GM12878 (cell line): ENCODE results near the gene CNOT6L. TPM values are rescaled to one million over a fixed set of nuclear protein-coding genes. Genes with fewer than 3 reads are reported as not detected.

ENCODE experiments used
- ATAC-seq: fragments of 200-7000 bp; cut with Tn5 transposase; 3 replicates; pipeline ENCODE4 v1.9.1; 2020; ENCODE audit warnings: mild to moderate bottlenecking, moderate library complexity
- BruUV-seq: library from RNA; stranded (reverse); fragments of 400-500 nt; replicated peaks from 2 replicates; lab custom pipeline; 2021; lab: Mats Ljungman, UMichigan
- CTCF ChIA-PET: fragments of 300-600 bp; sonication (Branson Sonifier 250); formaldehyde crosslinking; extraction: SDS; loops from one replicate; lab custom pipeline; 2021; ENCODE audit warnings: inconsistent platforms; lab: Yijun Ruan, JAX
- POLR2A ChIA-PET: fragments of 350-600 bp; formaldehyde crosslinking; extraction: SDS; loops from one replicate; lab custom pipeline; 2021; ENCODE audit warnings: inconsistent platforms; lab: Charles Lee
- RAD21 ChIA-PET: fragments of 300-600 bp; sonication (Branson Sonifier 250); formaldehyde crosslinking; loops from one replicate; lab custom pipeline; 2023; ENCODE audit warnings: antibody characterized with exemption; ENCODE audit not compliant: unreplicated experiment; lab: Charles Lee
- SMC1A ChIA-PET: fragments of 300-600 bp; sonication (Branson Sonifier 250); formaldehyde crosslinking; loops from one replicate; lab custom pipeline; 2023; ENCODE audit not compliant: unreplicated experiment, uncharacterized antibody; lab: Charles Lee
- DNase-seq: peaks from one replicate; pipeline ENCODE4 v3.0.0-alpha.2; 2011; ENCODE audit warnings: low read depth, low spot score
- FAIRE-seq: peaks from 3 replicates; lab custom pipeline; 2011; peaks lifted over from hg19 to GRCh38; lab: Jason Lieb, UNC
- H2AFZ ChIP-seq: 2 replicates; pipeline ENCODE4 v1.6.0; 2011; ENCODE audit warnings: low read depth, low read length, control low read depth; ENCODE audit not compliant: control insufficient read depth
- H3K27ac ChIP-seq: 2 replicates; pipeline ENCODE4 v1.5.1; 2011; ENCODE audit warnings: control low read depth; ENCODE audit not compliant: control insufficient read depth, insufficient read depth
- H3K27me3 ChIP-seq, 2 experiments: replicated peaks in 1 of 2; 2 replicates each; pipeline versions ENCODE4 v1.6.0 to v1.6.1; 2011; ENCODE audit warnings: low read length in 1 of 2; ENCODE audit not compliant: control insufficient read depth in 2 of 2, insufficient read depth in 2 of 2
- H3K36me3 ChIP-seq, 2 experiments: 2 replicates each; pipeline ENCODE4 v1.5.1; 2011; ENCODE audit warnings: low read length in 1 of 2; ENCODE audit not compliant: control insufficient read depth in 2 of 2, insufficient read depth in 2 of 2
- H3K4me1 ChIP-seq: 2 replicates; pipeline ENCODE4 v1.6.1; 2011; ENCODE audit warnings: mild to moderate bottlenecking, low read length, moderate library complexity, mixed read lengths; ENCODE audit not compliant: control insufficient read depth, insufficient read depth
- H3K4me2 ChIP-seq: 2 replicates; pipeline ENCODE4 v1.6.0; 2011; ENCODE audit warnings: control low read depth; ENCODE audit not compliant: control insufficient read depth, insufficient read depth
- H3K4me3 ChIP-seq: fragments of 200-600 bp; sonication (generic); 2 replicates; pipeline ENCODE4 v1.5.1; 2016
- H3K79me2 ChIP-seq: 2 replicates; pipeline ENCODE4 v1.6.0; 2011; ENCODE audit warnings: low read length; ENCODE audit not compliant: control insufficient read depth, insufficient read depth
- H3K9ac ChIP-seq: 2 replicates; pipeline ENCODE4 v1.8.0; 2011; ENCODE audit warnings: low read length, control low read depth, mixed read lengths; ENCODE audit not compliant: control insufficient read depth, insufficient read depth
- H3K9me3 ChIP-seq: replicated peaks from 3 replicates; pipeline ENCODE4 v1.5.1; 2011; ENCODE audit warnings: mild to moderate bottlenecking, low read length; ENCODE audit not compliant: control insufficient read depth, insufficient read depth
- H4K20me1 ChIP-seq: 2 replicates; pipeline ENCODE4 v1.6.0; 2011; ENCODE audit not compliant: control insufficient read depth, insufficient read depth
- CBX5 ChIP-seq: sonication (generic); IDR thresholded peaks from 2 replicates; pipeline ENCODE4 v1.6.1; 2016; ENCODE audit warnings: low read depth, moderate library complexity, mild to moderate bottlenecking, inconsistent platforms
- EED ChIP-seq: sonication (generic); IDR thresholded peaks from 2 replicates; pipeline ENCODE4 v1.6.1; 2016; ENCODE audit warnings: antibody characterized with exemption, low read depth
- HDAC2 ChIP-seq: fragments of 200-600 bp; sonication (generic); IDR thresholded peaks from 2 replicates; pipeline ENCODE4 v1.6.1; 2017
- LARP7 ChIP-seq: fragments of 450-650 bp; IDR thresholded peaks from 2 replicates; pipeline ENCODE4 v1.6.1; 2017; ENCODE audit warnings: mild to moderate bottlenecking
- NFIC ChIP-seq: IDR thresholded peaks from 2 replicates; pipeline ENCODE4 v1.6.1; 2012; ENCODE audit warnings: low read depth, mild to moderate bottlenecking, inconsistent platforms, low read length, moderate library complexity
- PAX8 ChIP-seq: fragments of 450-650 bp; IDR thresholded peaks from 2 replicates; pipeline ENCODE4 v1.6.1; 2017; ENCODE audit warnings: mild to moderate bottlenecking, moderate library complexity
- POLR2AphosphoS5 ChIP-seq: IDR thresholded peaks from 2 replicates; pipeline ENCODE4 v1.6.1; 2011; ENCODE audit warnings: mild to moderate bottlenecking, low read length, inconsistent platforms
- RAD51 ChIP-seq: fragments of 450-650 bp; IDR thresholded peaks from 2 replicates; pipeline ENCODE4 v1.6.1; 2016; ENCODE audit warnings: moderate library complexity, mild to moderate bottlenecking, inconsistent platforms
- RUNX3 ChIP-seq: IDR thresholded peaks from 2 replicates; pipeline ENCODE4 v1.6.1; 2012; ENCODE audit warnings: low read length, inconsistent platforms
- TARDBP ChIP-seq: IDR thresholded peaks from 2 replicates; pipeline ENCODE4 v1.6.1; 2016; ENCODE audit warnings: borderline replicate concordance
- YY1 ChIP-seq: IDR thresholded peaks from 2 replicates; pipeline ENCODE4 v1.6.1; 2011; ENCODE audit warnings: low read depth, mild to moderate bottlenecking, low read length
- ZNF384 ChIP-seq: IDR thresholded peaks from 2 replicates; pipeline ENCODE4 v1.6.1; 2012; ENCODE audit warnings: low read depth, mild to moderate bottlenecking, low read length, improper control_type of control experiment, borderline replicate concordance
- WGBS: methylation state at CpG from one replicate; pipeline ENCODE4 v1.1.6; 2016; ENCODE audit warnings: low lambda C conversion rate; ENCODE audit not compliant: insufficient replicate concordance, insufficient coverage; ENCODE audit errors: missing lambda C conversion rate; 5-methylcytosine and 5-hydroxymethylcytosine counted together
- in situ Hi-C: fragments of 300-500 bp; cut with MboI; formaldehyde crosslinking; loops from 9 replicates; pipeline ENCODE4 v1.14.3; 2018; ENCODE audit warnings: mixed read lengths
- intact Hi-C: fragments of 100-400 bp; cut with micrococcal nuclease; formaldehyde crosslinking; loops from one replicate; pipeline ENCODE4 v1.14.2; 2022; ENCODE audit not compliant: unreplicated experiment
- polyA plus RNA-seq, 11 experiments: library from polyadenylated mRNA; depleted of rRNA in 4 of 11; unstranded in 6 of 11; stranded (reverse) in 5 of 11; fragments of >200 nt; fragmentation: Nextera tagmentation in 4 of 11; fragmentation: Illumina TruSeq in 1 of 11; extraction: Ambion mirVana in 4 of 11; extraction: Trizol in 1 of 11; gene quantifications; 1 replicate in 1 of 11; 2 replicates in 10 of 11; pipeline versions ENCODE4 v1.2.1 to v1.2.3, GENCODE V29; 2011 to 2016; ENCODE audit warnings: inconsistent platforms in 2 of 11, missing spikeins in 2 of 11, low read depth in 1 of 11
- total RNA-seq, 4 experiments: library from RNA; depleted of rRNA in 3 of 4; stranded (reverse); fragments of >200 nt in 3 of 4; fragmentation: Illumina TruSeq in 1 of 4; extraction: Trizol in 1 of 4; gene quantifications; 2 replicates each; pipeline versions ENCODE4 v1.2.1 to v1.2.3, GENCODE V29; 2013 to 2021
- TF ChIP-seq, protein P1 (sequence below): fragments of 450-650 bp; formaldehyde crosslinking; IDR thresholded peaks from 2 replicates; pipeline ENCODE4 v1.4.0; 2022; ENCODE audit warnings: mild to moderate bottlenecking, moderate library complexity
- TF ChIP-seq, protein P2 (sequence below), 3 experiments: IDR thresholded peaks in 2 of 3; conservative IDR thresholded peaks in 1 of 3; 2 replicates each; pipeline ENCODE4 v1.5.1; 2011; ENCODE audit warnings: low read depth in 3 of 3, low read length in 3 of 3, mild to moderate bottlenecking in 3 of 3, control low read depth in 2 of 3, moderate library complexity in 2 of 3, inconsistent platforms in 1 of 3, mixed read lengths in 1 of 3; ENCODE audit not compliant: control insufficient read depth in 2 of 3, insufficient read depth in 1 of 3; ENCODE audit errors: extremely low read depth in 1 of 3
- TF ChIP-seq, protein P3 (sequence below): IDR thresholded peaks from 2 replicates; pipeline ENCODE4 v1.6.1; 2011; ENCODE audit warnings: borderline replicate concordance, low read depth, mild to moderate bottlenecking, moderate library complexity, low read length; ENCODE audit not compliant: insufficient read depth, poor library complexity, severe bottlenecking
- TF ChIP-seq, protein P4 (sequence below): fragments of 450-650 bp; IDR thresholded peaks from 2 replicates; pipeline ENCODE4 v1.6.1; 2016; ENCODE audit warnings: mild to moderate bottlenecking

CNOT6L gene
- total and polyA plus RNA-seq, 10 of the 15 experiments (the other 5 are each of a cell fraction or from before 2014, with no cell fraction given), result 1.1 to 10.0 (median 3.0) TPM

DNA sequence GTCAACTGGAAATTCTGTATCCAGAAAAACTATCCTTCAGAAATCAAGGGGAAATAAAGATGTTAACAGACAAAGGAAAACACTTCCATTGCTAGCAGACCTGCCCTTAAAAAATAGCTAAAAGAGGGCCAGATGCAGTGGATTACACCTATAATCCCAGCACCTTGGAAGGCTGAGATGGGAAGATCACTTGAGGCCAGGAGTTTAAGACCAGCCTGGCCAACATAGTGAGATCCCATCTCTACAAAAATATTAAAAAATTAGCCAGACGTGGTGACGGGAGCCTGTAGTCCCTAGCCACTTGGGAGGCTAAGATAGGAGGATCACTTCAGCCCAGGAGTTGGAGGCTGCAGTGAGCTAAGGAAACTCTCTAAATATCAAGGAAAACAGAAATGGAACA is 67.4 kb downstream of the CNOT6L start:
- peaks cover 1% of the 10 kb centered on the region; the same call in 2 of the 3 replicates for H3K9me3 ChIP-seq
- ChIA-PET SMC1A (interaction anchor here (0.6 to 0.7 kb wide), 2 partner anchors 191 to 526 kb away, joined by 3 to 4 read pairs; no protein-coding TSS in a partner anchor), RAD21 (no interaction called here), POLR2A (no interaction called here), CTCF (interaction anchor here (0.6 kb wide), 1 partner anchor 323 kb away, joined by 3 read pairs; no protein-coding TSS in a partner anchor)
- H3K27ac ChIP-seq, result no peak overlapping the region
- H3K4me1 ChIP-seq, result no peaks in the 10 kb centered on the region
- no peak overlapping the region for H3K4me2 ChIP-seq
- peaks cover 0 to 4% of the 10 kb centered on the region in 2 experiments; a peak in 2 of 4 replicates for H3K36me3 ChIP-seq
- ATAC-seq (no peak), FAIRE-seq (no peak), DNase-seq (no peak)
- H2AFZ ChIP-seq, result no peak overlapping the region
- no peak overlapping the region for H3K4me3 ChIP-seq
- in situ Hi-C loops (no loop called here), intact Hi-C loops (no loop called here)
- BruUV-seq, result no TSS peak
- H3K27me3 ChIP-seq, result no peaks in the 10 kb centered on the region
- no peaks in the 10 kb centered on the region for H3K79me2 ChIP-seq
- no peaks in the 10 kb centered on the region for H4K20me1 ChIP-seq
- H3K9ac ChIP-seq, result no peak overlapping the region
- 96% methylated on average over 2 of the region's 2 CpGs for WGBS
- TF ChIP-seq, protein P1, sequence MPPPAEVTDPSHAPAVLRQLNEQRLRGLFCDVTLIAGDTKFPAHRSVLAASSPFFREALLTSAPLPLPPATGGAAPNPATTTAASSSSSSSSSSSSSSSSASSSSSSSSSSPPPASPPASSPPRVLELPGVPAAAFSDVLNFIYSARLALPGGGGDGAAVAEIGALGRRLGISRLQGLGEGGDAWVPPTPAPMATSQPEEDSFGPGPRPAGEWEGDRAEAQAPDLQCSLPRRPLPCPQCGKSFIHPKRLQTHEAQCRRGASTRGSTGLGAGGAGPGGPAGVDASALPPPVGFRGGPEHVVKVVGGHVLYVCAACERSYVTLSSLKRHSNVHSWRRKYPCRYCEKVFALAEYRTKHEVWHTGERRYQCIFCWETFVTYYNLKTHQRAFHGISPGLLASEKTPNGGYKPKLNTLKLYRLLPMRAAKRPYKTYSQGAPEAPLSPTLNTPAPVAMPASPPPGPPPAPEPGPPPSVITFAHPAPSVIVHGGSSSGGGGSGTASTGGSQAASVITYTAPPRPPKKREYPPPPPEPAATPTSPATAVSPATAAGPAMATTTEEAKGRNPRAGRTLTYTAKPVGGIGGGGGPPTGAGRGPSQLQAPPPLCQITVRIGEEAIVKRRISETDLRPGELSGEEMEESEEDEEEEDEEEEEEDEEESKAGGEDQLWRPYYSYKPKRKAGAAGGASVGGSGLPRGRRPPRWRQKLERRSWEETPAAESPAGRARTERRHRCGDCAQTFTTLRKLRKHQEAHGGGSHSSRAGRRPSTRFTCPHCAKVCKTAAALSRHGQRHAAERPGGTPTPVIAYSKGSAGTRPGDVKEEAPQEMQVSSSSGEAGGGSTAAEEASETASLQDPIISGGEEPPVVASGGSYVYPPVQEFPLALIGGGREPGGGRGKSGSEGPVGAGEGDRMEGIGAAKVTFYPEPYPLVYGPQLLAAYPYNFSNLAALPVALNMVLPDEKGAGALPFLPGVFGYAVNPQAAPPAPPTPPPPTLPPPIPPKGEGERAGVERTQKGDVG (CRISPR knock-in tag), result no peak
- TF ChIP-seq HDAC2, result no peak
- no peak for TF ChIP-seq LARP7
- no peak for TF ChIP-seq NFIC
- TF ChIP-seq PAX8, result no peak
- TF ChIP-seq RAD51, result no peak
- no peak for TF ChIP-seq ZNF384
- no peak for TF ChIP-seq EED
- TF ChIP-seq, protein P2, sequence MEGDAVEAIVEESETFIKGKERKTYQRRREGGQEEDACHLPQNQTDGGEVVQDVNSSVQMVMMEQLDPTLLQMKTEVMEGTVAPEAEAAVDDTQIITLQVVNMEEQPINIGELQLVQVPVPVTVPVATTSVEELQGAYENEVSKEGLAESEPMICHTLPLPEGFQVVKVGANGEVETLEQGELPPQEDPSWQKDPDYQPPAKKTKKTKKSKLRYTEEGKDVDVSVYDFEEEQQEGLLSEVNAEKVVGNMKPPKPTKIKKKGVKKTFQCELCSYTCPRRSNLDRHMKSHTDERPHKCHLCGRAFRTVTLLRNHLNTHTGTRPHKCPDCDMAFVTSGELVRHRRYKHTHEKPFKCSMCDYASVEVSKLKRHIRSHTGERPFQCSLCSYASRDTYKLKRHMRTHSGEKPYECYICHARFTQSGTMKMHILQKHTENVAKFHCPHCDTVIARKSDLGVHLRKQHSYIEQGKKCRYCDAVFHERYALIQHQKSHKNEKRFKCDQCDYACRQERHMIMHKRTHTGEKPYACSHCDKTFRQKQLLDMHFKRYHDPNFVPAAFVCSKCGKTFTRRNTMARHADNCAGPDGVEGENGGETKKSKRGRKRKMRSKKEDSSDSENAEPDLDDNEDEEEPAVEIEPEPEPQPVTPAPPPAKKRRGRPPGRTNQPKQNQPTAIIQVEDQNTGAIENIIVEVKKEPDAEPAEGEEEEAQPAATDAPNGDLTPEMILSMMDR (IDR thresholded peaks at IDR 0.05 in 2 of 3, conservative IDR thresholded peaks at IDR 0.05 in 1 of 3; ENCODE audit: control insufficient read depth in 2 of 3, extremely low read depth in 1 of 3, insufficient read depth in 1 of 3, low read depth in 3 of 3, low read length in 3 of 3), result no peak
- no peak for TF ChIP-seq YY1
- TF ChIP-seq, protein P3, sequence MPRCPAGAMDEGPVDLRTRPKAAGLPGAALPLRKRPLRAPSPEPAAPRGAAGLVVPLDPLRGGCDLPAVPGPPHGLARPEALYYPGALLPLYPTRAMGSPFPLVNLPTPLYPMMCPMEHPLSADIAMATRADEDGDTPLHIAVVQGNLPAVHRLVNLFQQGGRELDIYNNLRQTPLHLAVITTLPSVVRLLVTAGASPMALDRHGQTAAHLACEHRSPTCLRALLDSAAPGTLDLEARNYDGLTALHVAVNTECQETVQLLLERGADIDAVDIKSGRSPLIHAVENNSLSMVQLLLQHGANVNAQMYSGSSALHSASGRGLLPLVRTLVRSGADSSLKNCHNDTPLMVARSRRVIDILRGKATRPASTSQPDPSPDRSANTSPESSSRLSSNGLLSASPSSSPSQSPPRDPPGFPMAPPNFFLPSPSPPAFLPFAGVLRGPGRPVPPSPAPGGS, result no peak
- no peak for TF ChIP-seq CBX5
- TF ChIP-seq TARDBP, result no peak
- TF ChIP-seq POLR2AphosphoS5, result no peak
- no peak for TF ChIP-seq RUNX3
- TF ChIP-seq, protein P4, sequence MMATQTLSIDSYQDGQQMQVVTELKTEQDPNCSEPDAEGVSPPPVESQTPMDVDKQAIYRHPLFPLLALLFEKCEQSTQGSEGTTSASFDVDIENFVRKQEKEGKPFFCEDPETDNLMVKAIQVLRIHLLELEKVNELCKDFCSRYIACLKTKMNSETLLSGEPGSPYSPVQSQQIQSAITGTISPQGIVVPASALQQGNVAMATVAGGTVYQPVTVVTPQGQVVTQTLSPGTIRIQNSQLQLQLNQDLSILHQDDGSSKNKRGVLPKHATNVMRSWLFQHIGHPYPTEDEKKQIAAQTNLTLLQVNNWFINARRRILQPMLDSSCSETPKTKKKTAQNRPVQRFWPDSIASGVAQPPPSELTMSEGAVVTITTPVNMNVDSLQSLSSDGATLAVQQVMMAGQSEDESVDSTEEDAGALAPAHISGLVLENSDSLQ, result no peak
